A549 (cell line): ENCODE measurements around the gene CNTN4. TPM values are rescaled to one million over a fixed set of nuclear protein-coding genes. Genes with fewer than 3 reads are reported as not detected.

Source experiments
- ATAC-seq, 2 experiments: fragments of 200-7000 bp in 1 of 2; fragments of >200 bp in 1 of 2; cut with Nextera tagmentation in 1 of 2; cut with Tn5 transposase in 1 of 2; 3 replicates each; pipeline versions ENCODE4 v1.8.0 to v1.9.1; 2018 to 2020; ENCODE audit warnings: mild to moderate bottlenecking in 1 of 2, moderate library complexity in 1 of 2
- CTCF ChIA-PET: fragments of 300-600 bp; sonication (Branson Sonifier 250); formaldehyde crosslinking; extraction: SDS; loops from one replicate; lab custom pipeline; 2021; ENCODE audit warnings: antibody characterized with exemption, inconsistent platforms; lab: Yijun Ruan, JAX
- POLR2A ChIA-PET: fragments of 350-600 bp; formaldehyde crosslinking; extraction: SDS; loops from one replicate; lab custom pipeline; 2021; ENCODE audit warnings: antibody characterized with exemption, inconsistent platforms; lab: Yijun Ruan, JAX
- DNase-seq, 2 experiments: peaks; one replicate each; pipeline versions ENCODE4 v3.0.0 to v3.0.0-alpha.2; 2011 to 2016; ENCODE audit warnings: low read depth in 1 of 2, low spot score in 1 of 2
- FAIRE-seq: peaks from 2 replicates; lab custom pipeline; 2011; peaks lifted over from hg19 to GRCh38; lab: Jason Lieb, UNC
- H3K27ac ChIP-seq, 2 experiments: fragments of >200 bp; sonication (Bioruptor Twin); formaldehyde crosslinking; 3 replicates each; pipeline ENCODE4 v1.5.1; 2016 to 2017
- H3K4me1 ChIP-seq: fragments of >200 bp; sonication (Bioruptor Twin); formaldehyde crosslinking; 3 replicates; pipeline ENCODE4 v1.6.1; 2016
- H3K4me2 ChIP-seq: fragments of >200 bp; sonication (Bioruptor Twin); formaldehyde crosslinking; 3 replicates; pipeline ENCODE4 v1.6.1; 2016
- H3K4me3 ChIP-seq: fragments of >200 bp; sonication (Bioruptor Twin); formaldehyde crosslinking; 3 replicates; pipeline ENCODE4 v1.5.1; 2016
- H3K9me3 ChIP-seq: fragments of >200 bp; sonication (Bioruptor Twin); formaldehyde crosslinking; 3 replicates; pipeline ENCODE4 v1.6.1; 2016
- ATOH8 ChIP-seq: fragments of 250-450 bp; sonication (Bioruptor Pico); IDR thresholded peaks from 2 replicates; pipeline ENCODE4 v1.5.0; 2020; ENCODE audit warnings: low read depth, mild to moderate bottlenecking, moderate library complexity
- EHMT2 ChIP-seq: fragments of 200-600 bp; sonication (generic); IDR thresholded peaks from 2 replicates; pipeline ENCODE4 v1.6.1; 2016; ENCODE audit warnings: antibody characterized with exemption, low read depth, mild to moderate bottlenecking, moderate library complexity
- ELK1 ChIP-seq: fragments of 150-350 bp; IDR thresholded peaks from 2 replicates; pipeline ENCODE4 v1.6.1; 2014; ENCODE audit warnings: low read depth, mild to moderate bottlenecking, low read length
- EP300 ChIP-seq, 2 experiments: fragments of >200 bp; sonication (Bioruptor Twin); formaldehyde crosslinking; IDR thresholded peaks; 2 replicates in 1 of 2; 3 replicates in 1 of 2; pipeline ENCODE4 v1.6.1; 2016 to 2017
- ESRRA ChIP-seq: fragments of 150-350 bp; IDR thresholded peaks from 2 replicates; pipeline ENCODE4 v1.6.1; 2014; ENCODE audit warnings: mild to moderate bottlenecking, low read length, borderline replicate concordance
- FOXS1 ChIP-seq: fragments of 250-450 bp; sonication (Bioruptor Pico); IDR thresholded peaks from 2 replicates; pipeline ENCODE4 v1.5.0; 2020; ENCODE audit warnings: mild to moderate bottlenecking, moderate library complexity
- GATA3 ChIP-seq: IDR thresholded peaks from 2 replicates; pipeline ENCODE4 v1.6.1; 2012; ENCODE audit warnings: borderline replicate concordance
- HOXB13 ChIP-seq: fragments of 250-450 bp; sonication (Bioruptor Pico); IDR thresholded peaks from 2 replicates; pipeline ENCODE4 v1.5.0; 2020; ENCODE audit warnings: low read depth, mild to moderate bottlenecking, moderate library complexity
- JUN ChIP-seq, 2 experiments: fragments of >200 bp; sonication (Bioruptor Twin); formaldehyde crosslinking; IDR thresholded peaks; 2 replicates in 1 of 2; 3 replicates in 1 of 2; pipeline ENCODE4 v1.6.1; 2016 to 2017
- KDM1A ChIP-seq: fragments of 200-600 bp; sonication (generic); IDR thresholded peaks from 2 replicates; pipeline ENCODE4 v1.6.1; 2016; ENCODE audit warnings: low read depth, mild to moderate bottlenecking
- MAFK ChIP-seq: fragments of 450-650 bp; IDR thresholded peaks from 2 replicates; pipeline ENCODE4 v1.6.1; 2014; ENCODE audit not compliant: partially characterized antibody
- MAZ ChIP-seq: fragments of 150-350 bp; IDR thresholded peaks from 2 replicates; pipeline ENCODE4 v1.6.1; 2014; ENCODE audit warnings: antibody characterized with exemption, low read depth, low read length, borderline replicate concordance
- NPAS2 ChIP-seq: fragments of 250-450 bp; sonication (Bioruptor Pico); IDR thresholded peaks from 2 replicates; pipeline ENCODE4 v1.8.0; 2022; ENCODE audit warnings: mild to moderate bottlenecking, moderate library complexity, borderline replicate concordance
- NR3C1 ChIP-seq: fragments of >200 bp; sonication (Bioruptor Twin); formaldehyde crosslinking; IDR thresholded peaks from 3 replicates; pipeline ENCODE4 v1.6.1; 2017
- POLR2A ChIP-seq: IDR thresholded peaks from 2 replicates; pipeline ENCODE4 v1.6.1; 2012; ENCODE audit warnings: mild to moderate bottlenecking, low read length
- POLR2AphosphoS2 ChIP-seq: conservative IDR thresholded peaks from 2 replicates; pipeline ENCODE4 v1.6.1; 2012; ENCODE audit warnings: low read length, improper control_type of control experiment, inconsistent platforms
- RAD21 ChIP-seq, 2 experiments: fragments of >200 bp in 1 of 2; sonication (Bioruptor Twin) in 1 of 2; formaldehyde crosslinking in 1 of 2; IDR thresholded peaks in 1 of 2; conservative IDR thresholded peaks in 1 of 2; 2 replicates in 1 of 2; 3 replicates in 1 of 2; pipeline ENCODE4 v1.6.1; 2012 to 2018; ENCODE audit warnings: inconsistent platforms in 1 of 2
- RARB ChIP-seq: fragments of 250-450 bp; sonication (Bioruptor Pico); IDR thresholded peaks from 2 replicates; pipeline ENCODE4 v1.8.0; 2021; ENCODE audit warnings: mild to moderate bottlenecking, moderate library complexity
- RNF2 ChIP-seq: fragments of 200-600 bp; sonication (generic); IDR thresholded peaks from 2 replicates; pipeline ENCODE4 v1.6.1; 2016; ENCODE audit warnings: low read depth, mild to moderate bottlenecking, antibody characterized with exemption, moderate library complexity, borderline replicate concordance
- SMC3 ChIP-seq: fragments of >200 bp; sonication (Bioruptor Twin); formaldehyde crosslinking; IDR thresholded peaks from 3 replicates; pipeline ENCODE4 v1.6.1; 2018; ENCODE audit warnings: inconsistent platforms
- SREBF2 ChIP-seq: fragments of 450-650 bp; IDR thresholded peaks from 2 replicates; pipeline ENCODE4 v1.6.1; 2014; ENCODE audit warnings: mild to moderate bottlenecking, moderate library complexity
- ZC3H11A ChIP-seq: fragments of 450-650 bp; IDR thresholded peaks from 2 replicates; pipeline ENCODE4 v1.6.1; 2014; ENCODE audit warnings: antibody characterized with exemption, mild to moderate bottlenecking
- ZFP36 ChIP-seq: fragments of 450-650 bp; IDR thresholded peaks from 2 replicates; pipeline ENCODE4 v1.6.1; 2014; ENCODE audit warnings: borderline replicate concordance; ENCODE audit not compliant: partially characterized antibody
- ZNF302 ChIP-seq: fragments of 250-450 bp; sonication (Bioruptor Pico); IDR thresholded peaks from 2 replicates; pipeline ENCODE4 v1.9.0; 2021; ENCODE audit warnings: inconsistent platforms, mild to moderate bottlenecking, moderate library complexity
- ZSCAN20 ChIP-seq: fragments of 250-450 bp; sonication (Bioruptor Pico); IDR thresholded peaks from 2 replicates; pipeline ENCODE4 v1.8.0; 2022; ENCODE audit warnings: mild to moderate bottlenecking, moderate library complexity
- WGBS: methylation state at CpG from one replicate; pipeline ENCODE4 v1.1.6; 2017; ENCODE audit errors: missing lambda C conversion rate; 5-methylcytosine and 5-hydroxymethylcytosine counted together
- polyA plus RNA-seq, 4 experiments: library from polyadenylated mRNA; depleted of rRNA in 3 of 4; stranded (reverse); fragments of >200 nt; fragmentation: RNase III in 1 of 4; extraction: RNeasy Plus Mini Kit Qiagen cat#74134 plus additional on column Dnase treatment in 1 of 4; gene quantifications; 2 replicates in 3 of 4; 3 replicates in 1 of 4; pipeline ENCODE4 v1.2.3, GENCODE V29; 2011 to 2017
- TF ChIP-seq, protein P1 (sequence below): IDR thresholded peaks from 2 replicates; pipeline ENCODE4 v1.6.1; 2012
- TF ChIP-seq, protein P2 (sequence below): fragments of 250-450 bp; sonication (Bioruptor Pico); IDR thresholded peaks from 2 replicates; pipeline ENCODE4 v1.5.0; 2021; ENCODE audit warnings: mild to moderate bottlenecking, moderate library complexity, borderline replicate concordance

CNTN4 gene
- polyA plus RNA-seq, 2 of the 4 experiments (the other 2 are of a cell fraction) = 0.03 TPM; not detected in 1

- TF ChIP-seq SREBF2 (no peak), RNF2 (no peak), ATOH8 (CRISPR knock-in tag) (no peak), MAZ (no peak), ESRRA (no peak), RAD21 (conservative IDR thresholded peaks at IDR 0.05 in 1 of 2, IDR thresholded peaks at IDR 0.05 in 1 of 2) (no peak), ZNF302 (CRISPR knock-in tag) (no peak), NPAS2 (CRISPR knock-in tag) (no peak), ZSCAN20 (CRISPR knock-in tag) (no peak)
- TF ChIP-seq, protein P1, sequence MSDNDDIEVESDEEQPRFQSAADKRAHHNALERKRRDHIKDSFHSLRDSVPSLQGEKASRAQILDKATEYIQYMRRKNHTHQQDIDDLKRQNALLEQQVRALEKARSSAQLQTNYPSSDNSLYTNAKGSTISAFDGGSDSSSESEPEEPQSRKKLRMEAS = no peak
- TF ChIP-seq, protein P2, sequence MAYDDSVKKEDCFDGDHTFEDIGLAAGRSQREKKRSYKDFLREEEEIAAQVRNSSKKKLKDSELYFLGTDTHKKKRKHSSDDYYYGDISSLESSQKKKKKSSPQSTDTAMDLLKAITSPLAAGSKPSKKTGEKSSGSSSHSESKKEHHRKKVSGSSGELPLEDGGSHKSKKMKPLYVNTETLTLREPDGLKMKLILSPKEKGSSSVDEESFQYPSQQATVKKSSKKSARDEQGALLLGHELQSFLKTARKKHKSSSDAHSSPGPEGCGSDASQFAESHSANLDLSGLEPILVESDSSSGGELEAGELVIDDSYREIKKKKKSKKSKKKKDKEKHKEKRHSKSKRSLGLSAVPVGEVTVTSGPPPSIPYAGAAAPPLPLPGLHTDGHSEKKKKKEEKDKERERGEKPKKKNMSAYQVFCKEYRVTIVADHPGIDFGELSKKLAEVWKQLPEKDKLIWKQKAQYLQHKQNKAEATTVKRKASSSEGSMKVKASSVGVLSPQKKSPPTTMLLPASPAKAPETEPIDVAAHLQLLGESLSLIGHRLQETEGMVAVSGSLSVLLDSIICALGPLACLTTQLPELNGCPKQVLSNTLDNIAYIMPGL (CRISPR knock-in tag) = no peak
Measured at GRCh38 chr3:2099779-2100191, 1.1 kb downstream of the CNTN4 start (continued).

DNA sequence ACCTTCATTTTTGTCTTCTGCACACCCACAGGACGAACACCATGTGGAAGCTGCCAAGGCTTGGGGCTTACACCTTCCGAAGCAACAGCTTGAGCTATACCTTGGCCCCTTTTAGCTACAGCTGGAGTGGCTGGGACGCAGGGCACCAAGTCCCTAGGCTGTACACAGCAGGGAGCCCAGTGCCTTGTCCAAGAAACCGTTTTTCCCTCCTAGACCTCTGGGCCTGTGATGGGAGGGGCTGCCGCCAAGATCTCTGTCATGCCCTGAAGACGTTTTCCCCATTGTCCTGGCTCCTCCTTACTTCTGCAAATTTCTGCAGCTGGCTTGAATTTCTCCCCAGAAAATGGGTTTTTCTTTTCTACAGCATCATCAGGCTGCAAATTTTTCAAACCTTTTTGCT is 7.8 kb downstream of the CNTN4 start:
- FAIRE-seq (no peak), DNase-seq (no peak), ATAC-seq (no peak)
- WGBS = 6% methylated on average over 6 of the region's 6 CpGs
- H3K9me3 ChIP-seq = no peaks in the 10 kb centered on the region
- ChIA-PET CTCF (no interaction called here), POLR2A (no interaction called here)
- H3K4me1 ChIP-seq = no peaks in the 10 kb centered on the region
- no peak overlapping the region for H3K27ac ChIP-seq
- H3K4me3 ChIP-seq = no peak overlapping the region
- H3K4me2 ChIP-seq = no peak overlapping the region
- TF ChIP-seq ZNF302 (CRISPR knock-in tag) = no peak
- no peak for TF ChIP-seq NR3C1
- TF ChIP-seq KDM1A = no peak
- no peak for TF ChIP-seq POLR2AphosphoS2
- TF ChIP-seq ZFP36 = no peak
- no peak for TF ChIP-seq POLR2A
- TF ChIP-seq JUN (IDR thresholded peaks at IDR 0.05) = no peak
- TF ChIP-seq HOXB13 (CRISPR knock-in tag) = no peak
- TF ChIP-seq SMC3 = no peak
- TF ChIP-seq RAD21 (conservative IDR thresholded peaks at IDR 0.05 in 1 of 2, IDR thresholded peaks at IDR 0.05 in 1 of 2) = no peak
- TF ChIP-seq GATA3 = no peak
- TF ChIP-seq ELK1 = no peak
- TF ChIP-seq EHMT2 = no peak
- TF ChIP-seq FOXS1 = no peak
- TF ChIP-seq RARB (CRISPR knock-in tag) = no peak
- no peak for TF ChIP-seq MAFK
- TF ChIP-seq ZC3H11A = no peak
- no peak for TF ChIP-seq EP300 (IDR thresholded peaks at IDR 0.05)
- TF ChIP-seq NPAS2 (CRISPR knock-in tag) = no peak
